HFFc6 (cell line): ENCODE data around the gene DNMT3A. TPM values are rescaled to one million over a fixed set of nuclear protein-coding genes. Genes with fewer than 3 reads are reported as not detected.

Experiments used
- DNase-seq: peaks from one replicate; pipeline ENCODE4 v3.0.0-alpha.2; 2018
- H3K27ac Mint-ChIP-seq: 2 replicates; pipeline ENCODE4 v1.8.0; 2020; ENCODE audit warnings: mild to moderate bottlenecking, mixed read lengths
- H3K27me3 Mint-ChIP-seq: 2 replicates; pipeline ENCODE4 v1.8.0; 2021; ENCODE audit warnings: mild to moderate bottlenecking, moderate library complexity, mixed read lengths; ENCODE audit not compliant: insufficient read depth
- H3K36me3 Mint-ChIP-seq: 2 replicates; pipeline ENCODE4 v1.8.0; 2021; ENCODE audit warnings: low read depth, mixed read lengths
- H3K4me1 Mint-ChIP-seq: 2 replicates; pipeline ENCODE4 v1.8.0; 2020; ENCODE audit warnings: low read depth, mixed read lengths
- H3K4me3 Mint-ChIP-seq: 2 replicates; pipeline ENCODE4 v1.8.0; 2020; ENCODE audit warnings: mild to moderate bottlenecking, moderate library complexity, mixed read lengths
- H3K9me3 Mint-ChIP-seq: 2 replicates; pipeline ENCODE4 v1.8.0; 2020; ENCODE audit warnings: mild to moderate bottlenecking, mixed read lengths
- CTCF ChIP-seq: fragments of 200-600 bp; sonication (generic); IDR thresholded peaks from 2 replicates; pipeline ENCODE4 v1.5.0; 2021; ENCODE audit warnings: antibody characterized with exemption, mild to moderate bottlenecking
- total RNA-seq, 6 experiments: library from RNA; stranded (reverse); fragmentation: NEBNext Ultra II Directional; extraction: Animal tissue kit (Norgen Biotek cat#: 25700); gene quantifications; 2 replicates in 1 of 6; 3 replicates in 5 of 6; pipeline ENCODE4 v1.2.3, GENCODE V29; 2021

The DNMT3A gene
- total RNA-seq, 6 experiments from 2014 or later: 3.5 to 5.2 (median 4.5) TPM

- H3K4me1 Mint-ChIP-seq: peaks cover 4% of the 10 kb centered on the region; the same call in 1 of the 2 replicates
- no peak overlapping the region for H3K4me3 Mint-ChIP-seq
- no peak for DNase-seq
- H3K27ac Mint-ChIP-seq: no peak overlapping the region
- no peaks in the 10 kb centered on the region for H3K36me3 Mint-ChIP-seq
- TF ChIP-seq CTCF: no peak
- no peaks in the 10 kb centered on the region; the same call in 1 of the 2 replicates for H3K27me3 Mint-ChIP-seq
- no peaks in the 10 kb centered on the region for H3K9me3 Mint-ChIP-seq
Observed at GRCh38 chr2:25233916-25234605, 107.7 kb downstream of the DNMT3A start.

- Mint-ChIP-seq H3K27ac (no peak overlapping the region), H3K9me3 (no peaks in the 10 kb centered on the region), H3K4me1 (peaks cover 11% of the 10 kb centered on the region; the same call in 1 of the 2 replicates), H3K27me3 (peaks cover 2% of the 10 kb centered on the region; the same call in 1 of the 2 replicates), H3K36me3 (no peaks in the 10 kb centered on the region), H3K4me3 (no peak overlapping the region)
- TF ChIP-seq CTCF: no peak
- no peak for DNase-seq
Observed at GRCh38 chr2:25232248-25232825, 109.4 kb downstream of the DNMT3A start.

DNA sequence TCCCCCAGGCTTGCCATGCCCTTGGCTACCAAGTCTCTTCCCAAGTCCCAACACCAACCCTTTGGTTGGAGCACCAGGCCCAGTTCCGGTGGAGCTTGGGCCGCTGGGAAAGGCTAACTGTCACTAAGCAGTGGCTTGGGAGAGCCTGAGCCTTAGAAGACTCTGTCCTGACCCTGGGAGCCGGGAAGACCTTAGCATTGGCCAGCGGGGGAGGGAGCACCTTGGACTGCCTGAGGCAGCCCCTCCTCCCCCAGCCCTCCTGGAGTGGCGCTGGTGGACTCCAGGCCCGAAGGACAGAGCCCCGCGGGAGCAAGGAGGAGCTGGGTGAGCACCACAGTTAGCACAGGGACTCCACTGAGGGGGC lies 110.8 kb downstream of the DNMT3A start:
- no peak overlapping the region for H3K4me3 Mint-ChIP-seq

GRCh38 chr2:25230198-25230947 lies 111.4 kb downstream of the DNMT3A start:
- Mint-ChIP-seq H3K27ac (no peak overlapping the region), H3K27me3 (peaks cover 8% of the 10 kb centered on the region; the same call in 1 of the 2 replicates), H3K4me3 (no peak overlapping the region)

More for the DNA sequence above, 110.8 kb downstream of the DNMT3A start:
- TF ChIP-seq CTCF: no peak
- peaks cover 8% of the 10 kb centered on the region; the same call in 1 of the 2 replicates for H3K27me3 Mint-ChIP-seq
- H3K9me3 Mint-ChIP-seq: no peaks in the 10 kb centered on the region
- no peak overlapping the region for H3K27ac Mint-ChIP-seq
- peaks cover 11% of the 10 kb centered on the region; the same call in 1 of the 2 replicates for H3K4me1 Mint-ChIP-seq
- no peaks in the 10 kb centered on the region for H3K36me3 Mint-ChIP-seq
- DNase-seq: no peak

More at GRCh38 chr2:25230198-25230947, 111.4 kb downstream of the DNMT3A start:
- Mint-ChIP-seq H3K4me1 (peaks cover 11% of the 10 kb centered on the region; the same call in 1 of the 2 replicates), H3K9me3 (no peaks in the 10 kb centered on the region), H3K36me3 (no peaks in the 10 kb centered on the region)
- DNase-seq: no peak
- TF ChIP-seq CTCF: no peak
